ENCODE measurements around the gene RAC3. TPM values are rescaled to one million over a fixed set of nuclear protein-coding genes. Genes with fewer than 3 reads are reported as not detected.
A peak's percentile ranks its signal among the peaks of the same experiment; 100 is the strongest.

The RAC3 gene
- total RNA-seq, 2 experiments from 2014 or later: 6.7 to 7.6 TPM

GRCh38 chr17:82056729-82057621 lies 25.5 kb downstream of the RAC3 start:
- H3K27ac Mint-ChIP-seq: no peak overlapping the region

DNA sequence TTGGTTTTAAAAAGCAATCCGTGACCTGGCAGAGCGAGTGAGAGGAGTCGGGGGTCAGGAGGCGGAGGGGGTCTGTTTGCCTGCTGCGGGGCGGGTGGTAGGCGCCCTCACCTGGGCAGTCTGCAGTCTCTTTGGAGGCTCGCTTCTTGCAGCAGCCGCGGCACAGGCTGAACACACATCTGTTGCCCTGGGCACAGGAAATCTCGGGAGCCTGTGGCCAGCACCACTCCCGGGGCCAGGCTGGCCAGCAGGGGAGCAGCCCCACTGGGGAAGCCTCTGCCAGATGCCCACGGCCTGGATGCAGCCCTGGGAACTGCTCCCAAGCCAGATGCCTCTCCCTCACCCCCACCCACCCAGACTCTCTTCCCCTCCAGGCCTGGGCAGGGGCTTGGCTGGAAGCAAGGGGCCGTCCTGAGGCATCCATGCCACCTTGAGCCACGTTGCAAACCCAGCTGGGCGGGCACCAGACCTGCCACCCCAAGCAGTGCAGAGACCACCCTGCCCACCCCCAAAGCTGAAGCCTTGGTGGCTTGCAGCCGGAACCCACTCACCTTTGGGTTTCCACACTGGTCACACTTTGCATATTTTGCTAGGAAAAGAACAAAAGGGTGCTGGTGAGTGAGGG lies 26.9 kb downstream of the RAC3 start:
- Mint-ChIP-seq H3K27ac (no peak overlapping the region), H3K27me3 (no peaks in the 10 kb centered on the region), H3K4me3 (no peak overlapping the region), H3K36me3 (no peaks in the 10 kb centered on the region), H3K4me1 (peaks cover 2% of the 10 kb centered on the region), H3K9me3 (no peaks in the 10 kb centered on the region)
- POLR2A ChIA-PET: no interaction called here
- DNase-seq (no peak), ATAC-seq (ENCODE audit: low read depth) (no peak)

More at GRCh38 chr17:82056729-82057621, 25.5 kb downstream of the RAC3 start:
- no peak for DNase-seq
- peaks cover 4% of the 10 kb centered on the region for H3K4me1 Mint-ChIP-seq
- no peaks in the 10 kb centered on the region for H3K36me3 Mint-ChIP-seq
- no peak overlapping the region for H3K4me3 Mint-ChIP-seq
- no peaks in the 10 kb centered on the region for H3K9me3 Mint-ChIP-seq
- H3K27me3 Mint-ChIP-seq: no peaks in the 10 kb centered on the region
- no peak for ATAC-seq (ENCODE audit: low read depth)
- POLR2A ChIA-PET: interaction anchor here (0.5 to 1.6 kb wide), 2 partner anchors 9 to 10 kb away, joined by 4 to 7 read pairs; partner anchors contain the start of gene DUS1L

GRCh38 chr17:82058855-82059249 lies 27.4 kb downstream of the RAC3 start:
- Mint-ChIP-seq H3K36me3 (no peaks in the 10 kb centered on the region), H3K4me3 (no peak overlapping the region), H3K27ac (no peak overlapping the region), H3K9me3 (no peaks in the 10 kb centered on the region), H3K27me3 (no peaks in the 10 kb centered on the region), H3K4me1 (peaks cover 2% of the 10 kb centered on the region)
- POLR2A ChIA-PET: interaction anchor here (1.6 kb wide), 1 partner anchor 21 kb away, joined by 5 read pairs; the partner anchor contains the start of gene DCXR
- DNase-seq: no peak
- ATAC-seq (ENCODE audit: low read depth): no peak

GRCh38 chr17:82059272-82060000 lies 28.0 kb downstream of the RAC3 start:
- H3K27me3 Mint-ChIP-seq: no peaks in the 10 kb centered on the region
- peaks cover 2% of the 10 kb centered on the region for H3K4me1 Mint-ChIP-seq
- H3K36me3 Mint-ChIP-seq: no peaks in the 10 kb centered on the region
- ATAC-seq (ENCODE audit: low read depth): no peak
- no peak overlapping the region for H3K27ac Mint-ChIP-seq
- H3K4me3 Mint-ChIP-seq: no peak overlapping the region
- no peak for DNase-seq
- POLR2A ChIA-PET: interaction anchor here (1.6 kb wide), 1 partner anchor 22 kb away, joined by 5 read pairs; the partner anchor contains the start of gene DCXR
- H3K9me3 Mint-ChIP-seq: no peaks in the 10 kb centered on the region

- no peaks in the 10 kb centered on the region for H3K36me3 Mint-ChIP-seq
- DNase-seq (no peak), ATAC-seq (ENCODE audit: low read depth) (no peak)
- H3K4me1 Mint-ChIP-seq: peaks cover 2% of the 10 kb centered on the region
- H3K4me3 Mint-ChIP-seq: no peak overlapping the region
- no peaks in the 10 kb centered on the region for H3K27me3 Mint-ChIP-seq
- H3K27ac Mint-ChIP-seq: no peak overlapping the region
- POLR2A ChIA-PET: interaction anchor here (1.6 kb wide), 1 partner anchor 22 kb away, joined by 5 read pairs; the partner anchor contains the start of gene DCXR
- no peaks in the 10 kb centered on the region for H3K9me3 Mint-ChIP-seq
These were observed 28.5 kb downstream of the RAC3 start for GRCh38 chr17:82060001-82060380.

DNA sequence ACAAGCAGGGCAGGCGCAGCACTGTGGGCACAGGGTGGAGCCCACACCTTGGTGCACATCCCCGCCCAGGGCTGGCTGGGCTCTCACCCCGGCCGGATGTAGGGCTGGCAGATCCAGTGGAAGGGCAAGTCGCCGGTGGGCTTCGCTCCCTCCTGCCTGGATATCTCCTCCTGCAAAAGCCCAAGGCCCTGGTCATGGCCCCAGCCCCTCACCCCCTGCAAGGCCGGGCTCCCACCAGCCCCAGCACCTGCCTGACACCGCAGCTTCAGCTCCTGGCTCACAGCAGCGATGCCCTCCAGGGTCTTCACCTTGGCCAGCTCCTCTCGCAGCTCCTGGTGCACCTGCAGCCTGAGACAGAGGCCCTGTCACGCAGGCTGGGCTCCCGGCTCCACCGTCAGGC lies 29.1 kb downstream of the RAC3 start:
- no peaks in the 10 kb centered on the region for H3K9me3 Mint-ChIP-seq
- H3K36me3 Mint-ChIP-seq: no peaks in the 10 kb centered on the region
- DNase-seq: no peak
- H3K27ac Mint-ChIP-seq: no peak overlapping the region
- POLR2A ChIA-PET: no interaction called here
- ATAC-seq (ENCODE audit: low read depth): no peak
- H3K27me3 Mint-ChIP-seq: no peaks in the 10 kb centered on the region
- no peaks in the 10 kb centered on the region for H3K4me1 Mint-ChIP-seq
- no peak overlapping the region for H3K4me3 Mint-ChIP-seq

GRCh38 chr17:82061047-82061925 lies 29.8 kb downstream of the RAC3 start:
- ATAC-seq (ENCODE audit: low read depth): no peak
- no peaks in the 10 kb centered on the region for H3K36me3 Mint-ChIP-seq
- H3K9me3 Mint-ChIP-seq: no peaks in the 10 kb centered on the region
- H3K27ac Mint-ChIP-seq: no peak overlapping the region
- POLR2A ChIA-PET: no interaction called here
- H3K4me3 Mint-ChIP-seq: no peak overlapping the region
- peaks cover 2% of the 10 kb centered on the region for H3K4me1 Mint-ChIP-seq
- no peak for DNase-seq
- no peaks in the 10 kb centered on the region for H3K27me3 Mint-ChIP-seq

DNA sequence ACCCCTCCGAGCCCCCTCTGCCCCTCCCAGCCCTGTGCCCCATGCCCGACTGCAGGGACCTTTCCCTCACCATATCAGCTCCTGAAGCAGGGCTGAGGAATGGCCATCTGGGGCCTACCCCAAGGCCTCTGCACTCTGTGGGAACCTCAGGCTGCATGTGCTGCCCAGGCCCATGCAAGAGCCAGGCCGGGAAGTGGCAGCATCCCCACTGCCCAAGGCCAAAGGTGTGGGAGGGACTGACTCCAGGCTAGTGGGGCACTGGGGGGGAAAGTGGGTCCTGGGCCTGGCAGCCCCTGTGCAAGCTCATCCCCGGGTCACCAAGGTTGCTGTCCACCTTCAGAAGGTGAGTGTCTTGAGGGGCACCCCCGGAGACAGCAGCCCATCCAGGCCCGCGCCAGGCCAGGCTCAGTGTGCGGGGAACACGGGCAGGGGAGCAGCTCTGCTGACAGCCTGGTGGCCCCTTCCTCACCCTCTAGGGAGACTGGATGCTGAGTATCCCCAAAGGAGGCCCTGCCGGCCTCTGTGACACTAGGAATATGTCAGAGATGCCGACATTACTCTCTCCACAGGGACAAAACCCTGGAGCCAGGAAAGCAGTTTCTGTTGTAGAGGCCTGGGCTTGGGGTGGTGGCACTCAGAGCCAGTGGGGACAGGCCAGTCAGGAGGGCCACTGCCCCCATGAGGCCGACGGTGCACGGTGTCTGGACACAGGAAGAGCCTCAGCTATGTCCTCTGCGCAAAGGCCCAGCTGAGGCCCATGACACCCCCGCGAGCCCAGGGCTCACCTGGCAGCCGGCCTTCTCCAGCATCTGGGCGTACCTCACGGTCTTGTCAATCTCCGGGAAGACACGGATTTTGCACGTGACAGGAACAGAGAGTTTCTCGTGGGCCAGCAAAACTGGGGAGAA lies 30.9 kb downstream of the RAC3 start:
- H3K9me3 Mint-ChIP-seq: no peaks in the 10 kb centered on the region
- peaks cover 5% of the 10 kb centered on the region for H3K4me1 Mint-ChIP-seq
- DNase-seq: no peak
- ATAC-seq (ENCODE audit: low read depth): no peak
- H3K27ac Mint-ChIP-seq: no peak overlapping the region
- no peaks in the 10 kb centered on the region for H3K36me3 Mint-ChIP-seq
- no peak overlapping the region for H3K4me3 Mint-ChIP-seq
- no peaks in the 10 kb centered on the region for H3K27me3 Mint-ChIP-seq
- POLR2A ChIA-PET: interaction anchor here (0.9 kb wide), 1 partner anchor 189 kb away, joined by 3 read pairs; no protein-coding TSS in a partner anchor

- H3K9me3 Mint-ChIP-seq: no peaks in the 10 kb centered on the region
- DNase-seq: no peak
- no peak for ATAC-seq (ENCODE audit: low read depth)
- no peaks in the 10 kb centered on the region for H3K36me3 Mint-ChIP-seq
- no peaks in the 10 kb centered on the region for H3K27me3 Mint-ChIP-seq
- POLR2A ChIA-PET: interaction anchor here (0.9 kb wide), 2 partner anchors 26 to 190 kb away, joined by 3 read pairs; no protein-coding TSS in a partner anchor
- no peak overlapping the region for H3K27ac Mint-ChIP-seq
- no peak overlapping the region for H3K4me3 Mint-ChIP-seq
- peaks cover 5% of the 10 kb centered on the region for H3K4me1 Mint-ChIP-seq
These were observed 31.5 kb downstream of the RAC3 start for GRCh38 chr17:82062984-82063368.

GRCh38 chr17:82063424-82064415 lies 32.2 kb downstream of the RAC3 start:
- no peaks in the 10 kb centered on the region for H3K9me3 Mint-ChIP-seq
- no peaks in the 10 kb centered on the region for H3K27me3 Mint-ChIP-seq
- no peak for DNase-seq
- H3K4me1 Mint-ChIP-seq: peaks cover 5% of the 10 kb centered on the region
- H3K4me3 Mint-ChIP-seq: peak overlapping the region; percentile 63
- no peaks in the 10 kb centered on the region for H3K36me3 Mint-ChIP-seq
- POLR2A ChIA-PET: interaction anchor here (0.9 to 3.0 kb wide), 4 partner anchors 11 to 34 kb away, joined by 3 to 12 read pairs (median 8); partner anchors contain the start of genes FASN, GPS1 and RFNG
- no peak for ATAC-seq (ENCODE audit: low read depth)
- H3K27ac Mint-ChIP-seq: peak overlapping the region; percentile 9
